Hematopoietic multipotent progenitor cell treated with erythropoietin and hydrocortisone succinate and interleukin-3 and kit ligand, for 8 days (in vitro differentiated cells): ENCODE data around the gene LRRC4.

Experiments used
- DNase-seq: peaks from one replicate; pipeline ENCODE4 v3.0.0-alpha.2; 2015

Gene LRRC4

DNA sequence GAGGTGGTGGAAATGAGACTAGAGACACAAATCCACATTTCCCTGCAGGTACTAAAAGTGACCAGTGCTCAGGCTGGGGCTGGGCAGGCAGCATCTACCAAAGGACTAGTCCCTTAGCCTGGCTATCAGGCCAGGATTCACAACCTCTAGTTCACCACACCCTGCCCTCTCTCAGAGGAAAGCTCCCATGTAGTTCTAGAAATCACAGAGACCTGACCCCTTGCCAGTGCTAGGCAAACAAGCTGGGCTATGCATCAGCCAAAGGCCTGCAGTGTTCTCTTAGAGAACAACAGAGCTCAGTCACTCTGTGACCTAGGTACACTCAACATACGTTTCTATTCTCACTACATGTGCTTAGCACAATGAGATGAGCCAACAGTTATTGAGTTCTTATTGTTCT lies 26.7 kb upstream of the LRRC4 start:
- DNase-seq = no peak

DNA sequence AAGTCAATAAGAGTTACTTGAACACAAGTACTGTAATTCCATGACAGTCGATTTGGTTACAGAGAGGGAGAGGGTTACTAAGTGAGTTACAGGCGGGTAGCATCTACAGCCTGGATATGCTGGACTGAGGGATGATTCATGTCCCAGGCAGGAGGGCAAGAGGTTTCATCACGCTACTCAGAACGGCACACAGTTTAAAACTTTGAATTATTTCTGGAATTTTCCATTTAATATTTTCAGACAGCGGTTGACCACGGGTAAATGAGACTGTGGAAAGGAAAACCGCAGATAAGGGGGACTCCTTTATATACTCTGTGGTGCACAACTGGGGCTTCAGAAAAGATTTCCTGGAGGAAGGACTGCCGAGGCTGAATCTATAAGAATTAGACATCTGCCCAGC lies 25.7 kb upstream of the LRRC4 start:
- DNase-seq = no peak

- DNase-seq = no peak
Observed at GRCh38 chr7:128055637-128056036, 24.4 kb upstream of the LRRC4 start.

GRCh38 chr7:128054511-128054910 lies 23.3 kb upstream of the LRRC4 start:
- no peak for DNase-seq

DNA sequence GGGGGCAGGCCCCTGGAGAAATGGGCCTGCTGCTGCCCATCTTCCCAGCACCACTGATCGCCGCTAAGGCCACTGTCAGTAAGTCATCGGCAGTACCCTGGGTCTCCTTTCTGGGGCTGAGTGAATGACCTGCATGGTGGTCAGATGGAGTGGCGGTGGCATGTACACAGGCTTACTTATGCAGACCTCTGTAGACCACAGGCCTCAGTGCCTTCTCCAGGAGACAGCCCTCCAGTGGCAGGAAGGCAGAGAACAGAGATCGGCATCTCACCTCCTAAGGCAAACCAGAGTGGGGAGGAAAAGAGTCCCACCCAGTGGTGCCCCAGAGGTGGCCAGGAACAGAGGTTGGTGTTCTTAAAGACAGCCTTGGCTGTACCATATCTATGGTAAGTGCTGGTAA lies 22.8 kb upstream of the LRRC4 start:
- DNase-seq = no peak

DNA sequence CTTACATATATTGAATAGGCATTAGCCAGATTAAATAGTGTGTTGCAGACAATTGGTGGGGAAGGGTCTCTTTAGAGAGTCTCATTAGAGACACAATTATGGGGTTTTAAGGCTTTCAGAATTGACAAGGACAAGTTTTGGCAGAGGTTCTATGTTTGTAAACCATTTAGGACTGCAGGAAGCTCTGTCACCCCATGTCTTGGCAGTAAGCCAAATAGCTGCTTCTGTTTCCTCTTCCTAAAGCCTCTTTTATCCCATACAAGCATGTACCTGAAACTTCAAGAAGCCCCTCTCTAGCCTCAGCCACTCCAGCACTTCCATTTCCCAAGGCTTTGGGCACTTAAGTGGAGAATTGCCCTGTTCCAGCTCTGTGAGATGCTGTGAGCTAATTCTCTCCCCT lies 21.8 kb upstream of the LRRC4 start:
- DNase-seq = peak; percentile 36

GRCh38 chr7:128052404-128052803 lies 21.2 kb upstream of the LRRC4 start:
- DNase-seq = no peak

- DNase-seq = no peak
Observed at GRCh38 chr7:128045766-128046165, 14.5 kb upstream of the LRRC4 start.

- DNase-seq = no peak
Observed at GRCh38 chr7:128045158-128045557, 13.9 kb upstream of the LRRC4 start.

DNA sequence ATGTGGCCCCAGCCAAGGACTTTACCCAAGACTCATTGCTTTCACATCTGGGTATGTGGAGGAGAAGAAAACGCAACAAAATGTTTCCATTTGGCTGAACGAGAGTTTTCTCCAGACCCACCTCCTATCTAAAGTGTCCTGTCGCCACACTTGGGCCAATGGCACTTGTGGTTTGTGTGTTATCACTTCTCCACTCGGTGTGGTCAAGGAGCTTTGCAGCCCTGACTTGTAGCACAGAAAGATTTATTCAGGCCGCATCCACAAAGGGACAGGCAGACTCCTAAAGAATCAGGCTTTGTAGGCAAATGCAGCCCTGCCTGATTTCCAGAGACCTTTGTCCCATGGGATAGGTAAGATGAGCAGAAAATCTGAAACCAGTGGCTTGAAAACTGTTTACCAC lies 12.8 kb upstream of the LRRC4 start:
- DNase-seq = peak; percentile 37

DNA sequence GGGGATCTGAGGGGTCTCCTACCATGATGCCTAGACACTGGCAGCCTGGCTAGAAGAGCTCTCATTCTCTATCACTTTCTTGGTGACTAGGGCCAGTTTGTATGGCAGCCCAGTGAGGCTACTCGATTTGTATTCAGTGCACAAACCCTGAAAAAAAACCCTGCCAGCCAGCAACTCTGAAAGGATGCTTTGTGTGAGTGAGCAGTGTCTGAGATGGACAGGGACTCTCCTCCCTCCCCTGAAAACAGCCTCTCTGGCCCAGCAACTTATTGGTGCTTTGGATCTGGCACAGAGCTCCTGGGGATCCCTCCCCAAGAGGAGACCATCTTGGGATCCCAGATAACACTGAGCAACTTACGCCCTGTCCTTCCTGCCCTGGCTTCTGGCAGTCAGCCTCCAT lies 10.8 kb upstream of the LRRC4 start:
- DNase-seq = no peak

- DNase-seq = no peak
Observed at GRCh38 chr7:128041203-128041602, 10.0 kb upstream of the LRRC4 start.

GRCh38 chr7:128040205-128040604 lies 9.0 kb upstream of the LRRC4 start:
- no peak for DNase-seq

DNA sequence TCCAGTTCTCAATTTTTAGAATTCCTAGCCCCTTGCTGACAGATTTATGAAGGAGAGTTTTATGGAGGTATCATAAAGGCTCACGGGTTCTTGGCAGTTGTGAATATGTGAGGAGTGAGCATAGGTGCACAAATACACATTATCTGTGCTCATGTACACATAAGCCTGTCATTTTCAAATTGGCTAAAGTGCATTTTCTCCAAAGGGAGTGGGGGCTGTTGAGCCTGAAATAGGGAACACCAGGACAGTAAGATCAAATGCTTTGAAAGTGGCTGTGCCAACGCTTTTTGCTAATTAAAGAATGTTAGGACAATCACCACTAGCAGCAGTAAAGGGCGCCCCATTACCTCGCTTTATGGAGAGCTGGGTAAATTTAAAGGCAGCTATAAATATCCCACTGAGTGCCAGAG lies 8.3 kb upstream of the LRRC4 start:
- DNase-seq = no peak

DNA sequence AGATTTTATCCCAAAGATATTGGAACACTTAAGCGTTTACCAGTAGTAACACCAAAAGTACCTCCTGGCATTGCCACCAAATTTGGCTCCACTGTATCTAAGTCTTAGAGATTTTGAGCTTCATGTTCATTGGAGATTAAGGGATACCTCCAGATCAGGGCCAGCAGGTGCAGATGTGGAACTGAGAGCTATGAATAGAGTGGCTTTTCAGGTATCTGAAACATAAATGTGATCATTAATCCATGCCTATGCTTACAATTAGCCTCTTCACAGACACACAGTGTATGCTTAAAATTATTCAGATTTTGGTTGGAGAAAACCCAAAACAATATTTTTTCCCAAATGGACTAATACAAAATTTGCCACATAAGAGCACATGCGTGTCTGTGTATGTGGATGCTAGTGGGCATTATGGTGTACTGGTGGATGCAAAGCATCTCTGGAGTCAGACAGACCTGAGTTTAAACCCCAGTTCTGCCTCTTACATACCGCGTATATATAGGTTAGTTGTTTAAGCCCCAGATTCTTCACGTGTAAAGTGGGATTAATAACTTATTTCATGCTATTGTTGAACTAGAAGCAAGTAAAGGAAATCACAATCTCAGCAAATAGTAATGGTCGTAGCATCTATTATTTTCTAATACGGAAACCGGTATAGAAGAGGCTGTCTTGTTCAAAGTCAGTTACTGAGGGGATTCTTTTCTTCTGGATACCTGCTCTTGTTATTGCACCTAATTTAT lies 6.8 kb upstream of the LRRC4 start:
- DNase-seq = no peak

DNA sequence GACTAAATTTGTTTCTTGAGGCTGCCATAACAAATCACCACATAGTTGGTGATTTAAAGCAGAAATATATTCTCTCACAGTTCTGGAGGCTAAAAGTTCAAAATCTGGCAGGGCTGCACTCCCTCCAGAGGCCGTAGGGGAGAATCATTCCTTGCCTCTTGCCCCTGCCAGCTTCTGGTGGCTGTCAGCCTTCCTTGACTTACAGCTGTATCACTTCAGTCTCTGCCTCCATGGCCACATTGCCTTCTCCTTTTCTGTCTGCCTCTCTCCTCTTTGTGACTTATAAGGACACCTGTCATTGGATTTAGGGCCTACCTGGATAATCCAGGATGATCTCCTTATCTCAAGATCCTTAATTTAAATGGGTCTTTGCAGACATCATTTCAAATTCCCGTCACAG lies 5.8 kb upstream of the LRRC4 start:
- DNase-seq = no peak

- DNase-seq = no peak
Observed at GRCh38 chr7:128036226-128036940, 5.1 kb upstream of the LRRC4 start.

- DNase-seq = peak; percentile 33
Observed at GRCh38 chr7:128035712-128036111, 4.5 kb upstream of the LRRC4 start.

GRCh38 chr7:128034825-128035224 lies 3.6 kb upstream of the LRRC4 start:
- no peak for DNase-seq

GRCh38 chr7:128033246-128033645 lies 2.0 kb upstream of the LRRC4 start:
- DNase-seq = no peak

DNA sequence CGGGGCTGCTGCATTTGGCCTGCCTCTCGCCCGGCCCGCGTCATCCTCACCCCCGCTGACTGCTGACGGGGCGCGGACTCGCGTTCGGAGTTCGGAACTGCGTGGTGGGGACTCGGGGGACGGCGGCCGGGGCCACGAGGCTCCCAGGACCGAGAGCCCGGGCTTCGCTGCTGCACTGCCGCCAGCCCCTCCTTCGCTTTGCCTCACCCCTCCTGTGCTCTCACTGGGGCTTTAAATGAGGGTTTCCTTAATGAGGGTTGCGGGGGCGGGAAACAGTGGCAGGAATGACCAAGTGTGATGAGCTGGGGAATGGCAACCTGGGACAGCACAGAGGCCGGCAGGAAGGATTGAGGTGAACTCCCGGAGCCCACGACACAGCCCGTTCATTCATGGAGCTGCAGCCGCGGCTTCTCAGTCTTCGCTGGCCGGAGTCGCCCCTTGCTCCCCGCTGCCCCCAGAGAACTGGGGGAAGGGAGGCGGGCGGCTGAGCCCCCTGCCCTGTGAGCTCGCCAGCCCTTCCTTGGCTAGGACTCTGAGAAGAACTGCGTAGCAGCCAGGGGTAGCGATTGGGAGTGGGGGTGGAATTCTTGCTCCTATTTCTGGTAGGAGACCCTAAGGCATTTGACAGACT lies 1.5 kb upstream of the LRRC4 start:
- DNase-seq = no peak

DNA sequence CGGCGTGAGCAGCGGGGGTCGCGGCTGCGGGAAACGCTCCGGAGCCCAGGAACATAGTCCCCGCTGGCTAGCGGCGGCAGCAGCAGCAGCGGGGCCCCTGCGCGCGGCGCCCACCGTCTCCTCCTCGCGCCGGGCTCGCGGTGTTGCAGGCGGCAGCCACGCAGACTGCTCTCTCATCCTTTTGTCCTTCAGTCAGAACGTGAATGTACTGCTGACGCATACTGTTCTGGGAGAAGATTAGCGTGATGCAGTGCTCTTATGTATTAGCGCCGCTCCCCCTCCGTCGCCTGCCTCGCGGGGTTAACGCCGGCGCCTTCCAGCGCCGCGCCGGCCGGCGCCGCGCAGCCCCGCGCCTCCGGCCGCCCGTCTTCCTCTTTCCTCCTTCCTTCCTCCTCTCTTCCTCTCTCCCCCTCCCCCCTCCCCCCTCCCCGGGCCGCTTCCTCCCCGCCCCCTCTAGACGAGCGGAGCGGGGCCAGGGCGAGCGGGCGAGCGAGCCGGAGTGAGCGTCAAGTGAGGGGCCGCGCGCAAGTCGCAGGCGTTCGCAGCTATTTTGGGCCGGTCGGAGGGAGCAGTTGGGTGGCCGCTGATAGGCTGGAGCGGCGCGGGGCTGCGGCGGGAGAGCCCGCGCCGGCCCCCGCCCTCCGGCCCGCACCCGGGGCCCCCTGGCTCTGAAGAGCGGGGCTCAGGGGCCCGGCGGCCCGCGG lies 816 bp upstream of the LRRC4 start:
- peak; percentile 81 for DNase-seq

DNA sequence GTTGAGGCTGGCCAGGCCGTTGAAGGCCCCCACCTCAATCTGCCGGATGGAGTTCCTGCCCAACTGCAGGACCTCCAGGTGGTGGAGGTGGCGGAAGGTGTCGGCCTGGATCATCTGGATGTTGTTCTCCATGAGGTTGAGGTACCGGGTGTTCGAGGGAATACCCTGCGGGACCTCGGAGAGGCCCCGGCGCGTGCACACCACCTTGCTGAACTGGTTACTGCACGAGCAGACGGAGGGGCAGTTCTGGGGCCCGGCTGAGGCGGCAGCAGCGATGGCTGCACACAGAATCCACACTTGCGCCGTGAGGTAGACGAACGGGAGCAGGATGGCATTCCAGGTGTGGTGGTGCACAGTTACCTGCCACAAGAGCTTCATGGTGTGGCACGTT lies 979 bp downstream of the LRRC4 start:
- DNase-seq = no peak
